ENCODE measurements around the gene ADI1.

- TF ChIP-seq CTCF (conservative IDR thresholded peaks at IDR 0.05; ENCODE audit: low read length) (no peak), EZH2phosphoT487 (IDR thresholded peaks at IDR 0.05; ENCODE audit: borderline replicate concordance, low read depth, low read length) (no peak)
Measured at GRCh38 chr2:3489764-3490115, 29.6 kb downstream of the ADI1 start.
